HG02943 (cell line): ENCODE data around the gene KLHL29.

Experiments
- ATAC-seq: cut with Tn5 transposase; IDR thresholded peaks from one replicate; pipeline ENCODE4 v1.9.1; 2021; ENCODE audit warnings: mild to moderate bottlenecking, low read depth, moderate library complexity; ENCODE audit not compliant: unreplicated experiment

KLHL29 gene

DNA sequence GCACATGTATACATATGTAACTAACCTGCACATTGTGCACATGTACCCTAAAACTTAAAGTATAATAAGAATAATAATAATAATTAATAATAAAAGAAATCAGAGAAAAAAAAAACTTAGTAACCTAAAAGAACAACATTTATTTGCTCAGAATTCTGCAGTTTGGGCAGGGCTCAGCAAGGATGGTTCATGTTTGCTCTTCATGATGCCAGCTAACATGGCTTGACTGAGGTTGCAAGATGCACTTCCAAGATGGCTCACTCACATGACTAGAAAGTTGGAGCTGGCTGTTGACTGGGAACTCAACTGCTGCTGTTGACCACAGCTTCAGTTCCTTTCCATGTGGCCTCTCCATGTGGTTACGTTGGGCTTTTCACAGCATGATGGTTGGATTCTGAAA is 56.4 kb downstream of the KLHL29 start:
- no peak for ATAC-seq

DNA sequence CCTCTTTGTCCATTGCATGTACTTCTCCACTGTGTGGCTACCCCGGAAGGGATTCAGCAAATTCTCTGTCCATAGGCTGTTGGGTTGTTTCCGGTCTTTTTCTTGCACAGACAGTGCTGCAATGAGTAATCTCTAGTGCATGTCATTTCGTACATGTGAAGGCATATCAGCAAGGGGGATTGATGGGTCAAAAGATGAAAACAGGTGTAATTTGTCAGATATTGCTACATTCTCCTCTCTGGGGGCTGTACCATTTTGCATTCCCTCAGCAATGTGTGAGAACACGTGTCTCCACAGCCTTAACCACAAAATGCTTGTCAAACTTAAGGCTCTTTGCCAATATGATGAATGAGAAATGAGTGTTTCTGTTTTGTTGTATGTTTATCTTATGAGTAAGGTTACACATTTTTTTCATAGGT is 60.5 kb downstream of the KLHL29 start:
- no peak for ATAC-seq

DNA sequence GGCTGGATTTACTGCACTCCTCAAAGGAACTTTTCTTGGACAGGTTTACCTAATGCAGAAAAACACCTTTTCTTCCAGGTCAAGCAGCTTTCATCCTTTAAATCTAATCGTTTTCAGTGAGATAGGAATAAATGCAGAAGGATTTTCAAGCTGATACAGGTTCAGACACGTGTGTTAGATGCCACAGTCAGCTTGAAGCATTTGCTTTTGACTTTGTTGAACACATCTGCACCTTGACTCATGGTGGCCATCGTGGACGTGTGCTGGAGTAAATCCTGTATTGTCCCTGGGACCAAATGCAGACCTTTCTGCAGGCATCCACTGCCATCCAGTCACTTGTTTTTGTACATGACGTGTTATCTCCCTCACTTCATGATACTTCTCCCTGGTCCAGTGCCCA is 61.9 kb downstream of the KLHL29 start:
- ATAC-seq: no peak

DNA sequence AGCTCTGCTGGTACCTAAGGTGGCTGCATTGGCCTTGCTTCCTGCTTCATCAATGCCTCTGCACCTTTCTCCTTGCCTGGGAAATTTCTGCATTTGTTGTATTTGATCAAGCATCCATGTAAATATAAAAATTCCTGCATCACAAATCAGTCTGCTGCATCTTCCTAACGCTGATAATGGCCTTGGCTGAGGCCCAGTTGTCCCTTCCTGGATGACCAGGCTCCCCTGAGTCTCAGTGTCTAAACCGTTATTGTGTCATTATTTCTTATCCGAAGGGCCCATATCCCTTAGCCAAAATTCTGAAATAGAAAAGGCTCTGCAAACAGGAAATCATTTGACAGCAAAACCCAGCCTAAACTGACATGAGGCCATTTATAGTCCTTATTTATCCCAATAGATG is 62.4 kb downstream of the KLHL29 start:
- ATAC-seq: no peak

DNA sequence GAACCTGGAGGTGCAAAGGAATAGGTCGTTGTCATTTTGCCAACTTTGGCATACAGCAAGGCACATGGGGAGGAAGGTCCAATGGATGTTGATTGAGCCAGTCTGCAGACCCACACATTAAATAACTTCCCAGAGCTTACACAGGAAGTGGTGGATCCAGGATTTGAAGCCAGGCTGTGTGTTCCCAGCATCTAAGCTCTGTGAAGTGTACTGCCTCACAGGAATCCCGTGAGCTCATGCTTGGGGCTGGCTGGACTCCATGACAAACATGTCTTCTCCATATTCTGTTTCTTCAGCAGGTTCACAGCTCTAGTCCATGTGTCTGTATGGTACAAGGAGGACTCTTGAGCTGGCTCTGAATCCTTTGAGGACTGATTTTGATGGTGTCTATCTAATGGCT is 63.9 kb downstream of the KLHL29 start:
- ATAC-seq: no peak

DNA sequence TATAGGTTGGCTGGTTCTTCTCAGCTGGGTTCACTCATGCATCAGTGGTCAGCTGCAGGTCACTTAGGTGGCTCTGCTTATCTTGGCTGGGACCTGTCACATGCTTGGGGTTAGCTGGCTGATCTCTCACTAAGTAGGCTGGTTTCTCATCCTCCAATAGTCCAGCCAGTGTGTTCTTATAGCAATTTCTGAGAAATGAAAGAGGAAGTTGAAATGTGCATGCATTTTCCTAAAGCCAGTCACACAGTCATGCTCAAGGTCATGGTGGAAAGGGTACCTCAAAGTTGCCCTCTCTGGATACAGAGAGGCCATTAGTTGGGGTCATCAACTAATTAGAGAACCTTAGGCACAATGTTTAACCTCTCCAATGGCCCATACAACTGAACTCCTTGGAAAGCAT is 64.4 kb downstream of the KLHL29 start:
- peak; percentile 71 for ATAC-seq

DNA sequence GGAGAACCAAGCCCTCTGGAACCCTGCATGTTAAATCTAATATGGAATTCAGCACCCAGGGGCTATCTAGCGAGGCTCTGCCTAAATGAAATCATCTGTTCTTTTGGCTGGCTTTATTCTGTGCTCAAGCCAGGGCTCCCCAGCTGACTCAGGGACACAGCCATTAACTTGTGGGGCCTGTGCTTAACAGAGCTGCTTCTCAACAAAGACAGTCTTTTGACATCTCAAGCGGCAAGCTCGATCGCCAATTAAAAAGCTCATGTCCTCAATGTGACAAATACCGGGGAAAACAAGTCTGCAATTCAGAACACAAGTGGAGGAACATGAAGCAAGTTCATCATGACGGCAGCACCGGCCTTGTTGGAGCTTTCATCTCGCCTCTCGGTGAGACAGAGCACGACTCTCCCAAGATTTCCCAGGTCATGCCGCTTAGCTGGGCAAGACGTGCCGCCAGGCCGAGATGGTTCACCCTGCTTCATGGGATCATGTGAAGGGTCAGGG is 64.9 kb downstream of the KLHL29 start:
- ATAC-seq: no peak

DNA sequence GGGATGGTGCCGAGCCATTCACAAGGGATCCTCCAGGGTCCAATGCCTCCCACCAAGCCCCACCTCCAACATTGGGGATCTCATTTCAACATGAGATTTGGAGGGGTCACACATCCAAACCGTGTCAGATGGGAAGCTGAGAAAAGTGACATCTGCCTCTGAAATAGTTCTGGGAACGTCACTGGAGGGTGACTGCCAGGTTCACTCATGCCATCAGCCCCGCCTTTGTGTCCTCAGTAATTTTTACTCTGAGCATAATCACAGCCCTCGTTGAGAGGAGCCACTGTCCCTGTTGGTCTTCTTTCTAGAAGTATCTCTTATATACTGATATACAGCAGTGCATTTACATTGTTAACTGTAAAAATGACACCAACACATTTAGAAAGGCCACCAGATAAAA is 67.4 kb downstream of the KLHL29 start:
- ATAC-seq: peak; percentile 7

DNA sequence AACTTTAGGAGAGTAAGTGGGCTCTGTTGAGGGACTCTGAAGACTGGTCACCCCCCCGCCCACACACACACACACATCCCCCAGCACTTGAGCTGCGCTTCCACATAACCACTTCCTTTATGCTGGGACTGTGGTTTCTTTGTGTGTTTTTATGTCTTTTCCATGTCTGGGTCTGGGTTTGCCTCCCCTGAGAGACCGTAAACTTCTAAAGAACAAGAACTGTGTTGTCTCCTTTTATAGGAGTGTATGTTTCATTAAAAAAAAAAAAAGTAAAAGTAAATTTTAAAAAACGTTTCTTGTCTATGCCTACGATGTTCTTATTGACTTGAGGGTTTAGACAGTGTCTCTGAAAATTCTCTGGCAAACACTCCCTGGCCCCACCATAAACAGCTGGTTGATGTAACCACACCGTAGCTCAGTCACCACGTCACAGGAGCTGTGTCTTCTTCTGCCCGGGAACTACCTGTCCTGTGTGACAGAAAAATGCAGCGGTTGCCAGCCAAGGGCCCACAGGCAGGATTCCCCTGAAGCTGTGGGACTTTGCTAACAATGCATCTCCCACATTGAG is 68.0 kb downstream of the KLHL29 start:
- peak; percentile 58 for ATAC-seq

DNA sequence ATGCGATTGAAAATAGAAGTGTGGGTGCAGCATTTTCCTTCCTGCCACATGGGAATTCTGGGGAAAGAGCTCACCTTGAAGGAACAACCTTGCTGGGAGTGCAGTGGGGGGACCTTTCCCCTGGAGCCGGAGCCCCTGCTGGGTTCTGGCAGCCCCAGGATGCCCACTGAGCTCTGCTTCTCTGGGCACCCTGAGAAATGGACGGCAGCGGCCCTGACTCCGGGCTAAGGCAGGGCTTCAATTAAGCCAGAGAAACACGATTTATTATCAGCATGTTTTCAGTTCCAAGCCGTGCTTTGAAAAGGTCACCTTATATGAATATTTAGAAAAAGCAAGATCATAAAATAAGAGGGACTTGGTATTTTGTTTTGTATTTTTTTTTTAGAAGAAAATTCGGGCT is 68.5 kb downstream of the KLHL29 start:
- ATAC-seq: no peak

DNA sequence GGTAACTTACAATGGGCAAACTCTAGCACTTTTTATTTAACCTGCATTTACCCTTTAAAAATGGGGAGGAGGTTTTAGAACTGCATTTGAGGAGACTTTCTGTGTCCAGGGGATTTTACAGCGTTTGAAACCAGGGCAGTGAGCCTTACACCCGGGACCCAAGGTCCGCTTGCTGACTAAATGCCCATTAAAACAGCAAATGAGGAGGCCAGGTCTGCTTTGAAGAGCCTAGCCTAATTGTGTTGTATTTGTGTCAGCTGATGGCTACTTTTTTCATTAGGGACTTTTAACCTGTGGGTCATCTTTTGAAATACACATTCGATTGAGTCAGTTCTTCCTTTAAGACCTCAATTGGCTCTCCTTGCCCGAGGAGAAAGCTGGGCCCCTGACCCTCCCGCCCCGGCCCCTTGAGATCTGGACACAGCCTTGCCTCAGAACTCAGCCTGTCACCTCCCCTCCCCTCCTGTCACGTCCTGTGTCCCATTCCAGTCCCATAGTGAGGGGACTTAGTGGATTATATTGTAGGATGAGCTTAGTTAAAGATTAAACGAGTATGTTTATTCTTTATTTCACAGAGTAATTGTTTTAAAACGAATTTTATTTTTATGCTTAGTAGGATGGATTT is 69.0 kb downstream of the KLHL29 start:
- ATAC-seq: no peak

DNA sequence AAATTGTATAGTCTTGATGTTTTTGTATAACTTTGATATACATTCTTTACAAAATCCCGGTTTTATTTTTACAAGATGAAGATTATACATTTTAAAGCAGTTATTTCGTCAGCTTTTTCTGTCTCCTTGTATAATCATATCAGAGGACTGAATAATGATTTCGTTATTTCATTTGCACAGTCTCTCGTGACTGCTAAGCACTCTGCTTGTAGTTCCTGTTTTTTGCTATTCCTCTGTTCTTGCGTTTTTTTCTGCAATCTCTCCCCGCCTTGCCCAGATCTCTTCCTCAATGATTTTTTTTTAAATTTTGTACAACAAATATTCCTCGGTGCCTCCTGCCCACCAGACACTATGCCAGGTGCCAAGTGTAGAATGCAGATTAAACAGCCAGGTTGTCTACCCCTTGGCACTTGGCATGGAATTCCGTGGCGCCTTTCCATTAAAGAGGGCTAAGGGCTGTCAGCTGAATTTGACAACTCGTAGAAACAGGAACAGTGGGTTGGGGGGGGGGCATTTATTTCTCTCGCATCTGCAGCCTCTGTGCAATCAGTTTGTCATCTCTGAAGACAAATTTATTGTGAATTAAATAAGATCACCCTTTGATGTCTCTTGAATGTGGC is 69.6 kb downstream of the KLHL29 start:
- ATAC-seq: no peak

DNA sequence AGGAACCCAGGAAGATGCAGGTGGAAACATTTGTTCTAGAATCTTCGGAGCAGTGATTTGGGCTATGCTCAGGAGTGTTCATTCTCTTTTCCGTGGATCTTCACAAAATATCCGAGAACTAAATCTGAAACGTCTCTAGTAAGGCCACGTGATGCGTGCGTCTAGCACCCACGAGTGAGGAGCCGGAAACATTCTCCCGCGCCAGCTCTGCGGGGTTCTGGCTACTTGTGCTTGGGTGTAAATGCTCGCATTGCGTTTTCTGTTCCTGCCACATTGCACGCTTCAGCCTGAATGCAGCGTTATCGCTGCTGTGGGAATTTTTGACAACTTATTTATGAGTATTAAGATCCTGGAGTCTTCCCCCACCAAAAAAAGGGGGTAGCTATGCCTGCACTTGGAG is 71.4 kb downstream of the KLHL29 start:
- no peak for ATAC-seq

DNA sequence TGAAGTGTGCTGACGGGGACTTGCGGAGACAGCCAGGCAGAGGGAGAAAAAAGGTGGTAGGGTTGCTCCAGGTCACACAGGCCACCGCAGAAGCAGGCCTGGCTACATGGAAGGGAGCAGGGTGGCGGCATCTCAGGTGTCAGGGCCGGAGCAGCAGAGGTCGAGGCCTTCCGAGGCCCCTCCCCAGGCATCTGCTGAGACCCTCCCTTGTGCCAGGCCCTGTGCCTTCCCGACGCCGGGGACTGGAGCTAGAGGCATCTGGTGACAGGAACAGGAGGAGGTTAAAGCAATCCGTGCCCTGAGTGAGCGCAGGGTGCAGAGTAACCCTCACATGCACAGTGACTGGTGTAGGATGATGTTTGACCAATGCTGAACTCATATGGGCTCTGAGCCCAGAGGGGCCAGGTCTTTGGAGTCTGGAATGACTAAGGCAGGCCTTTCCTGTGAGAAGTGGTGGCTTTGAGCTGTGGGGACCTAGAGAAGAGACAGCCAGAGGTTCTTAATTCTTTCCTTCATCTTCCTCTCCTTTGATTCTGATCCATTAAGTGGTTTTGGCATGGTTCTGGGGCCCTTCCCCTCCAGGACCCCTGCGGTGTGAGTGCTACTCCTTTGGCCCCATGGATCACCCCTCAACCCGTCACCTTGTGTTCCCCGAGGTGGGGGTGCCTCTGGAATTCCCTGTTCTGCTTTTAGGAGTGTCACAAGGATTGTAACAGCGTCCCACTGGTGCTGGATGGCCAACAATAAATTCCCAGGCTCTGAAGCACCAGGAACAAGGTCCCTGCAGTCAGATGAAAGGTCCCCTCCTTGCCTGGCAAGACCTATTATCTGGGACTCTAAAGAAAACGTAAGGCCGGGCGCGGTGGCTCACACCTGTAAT is 72.1 kb downstream of the KLHL29 start:
- no peak for ATAC-seq

DNA sequence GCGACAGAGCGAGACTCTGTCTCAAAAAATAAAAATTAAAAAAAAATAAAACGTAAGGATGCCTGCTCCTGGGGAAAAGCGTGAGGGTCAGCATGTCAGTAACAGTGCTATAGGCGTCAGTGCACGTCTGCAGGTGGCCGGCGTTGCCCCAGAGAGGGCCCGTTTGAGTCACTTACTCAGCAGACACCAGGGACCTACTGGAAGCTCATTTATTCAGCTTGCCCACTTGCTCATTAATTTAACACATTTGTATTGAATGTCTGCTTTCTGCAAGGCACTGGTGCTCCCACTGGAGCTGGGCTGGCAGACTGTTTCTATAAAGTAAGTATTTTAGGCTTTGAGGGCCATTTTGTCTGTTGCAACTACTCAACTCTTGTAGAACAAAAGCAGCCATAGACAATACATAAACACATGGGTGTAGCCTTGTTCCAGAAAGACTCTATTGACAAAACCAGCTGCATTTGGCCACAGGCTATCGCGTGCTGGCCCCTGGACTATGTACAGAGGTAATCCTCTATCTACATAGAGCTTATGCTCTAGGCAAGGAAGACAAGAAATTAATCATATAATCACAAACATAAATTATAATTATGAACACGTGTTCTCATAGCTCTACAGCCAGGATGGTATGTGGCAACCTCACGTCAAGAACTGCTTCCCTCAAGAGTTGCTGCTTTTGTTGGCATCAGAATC is 73.2 kb downstream of the KLHL29 start:
- no peak for ATAC-seq

DNA sequence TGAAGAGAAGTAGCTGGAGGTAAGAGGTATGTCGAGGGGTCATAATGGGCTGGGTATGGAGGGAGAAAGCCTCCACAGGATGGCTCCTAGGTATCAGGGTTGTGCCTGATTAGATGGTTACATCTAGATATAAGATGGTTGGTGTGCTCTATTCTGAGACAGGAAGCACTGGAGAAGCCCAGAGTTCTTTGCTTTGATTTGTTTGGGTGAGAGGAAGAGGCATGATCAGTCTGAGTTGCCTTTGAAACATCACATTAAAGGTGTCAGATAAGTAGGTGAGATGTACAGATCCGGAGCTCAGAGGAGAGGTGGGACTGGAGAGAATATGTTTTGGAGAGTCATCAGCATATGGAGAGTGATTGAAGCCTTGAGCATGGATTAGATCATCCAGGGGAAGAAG is 74.1 kb downstream of the KLHL29 start:
- no peak for ATAC-seq

DNA sequence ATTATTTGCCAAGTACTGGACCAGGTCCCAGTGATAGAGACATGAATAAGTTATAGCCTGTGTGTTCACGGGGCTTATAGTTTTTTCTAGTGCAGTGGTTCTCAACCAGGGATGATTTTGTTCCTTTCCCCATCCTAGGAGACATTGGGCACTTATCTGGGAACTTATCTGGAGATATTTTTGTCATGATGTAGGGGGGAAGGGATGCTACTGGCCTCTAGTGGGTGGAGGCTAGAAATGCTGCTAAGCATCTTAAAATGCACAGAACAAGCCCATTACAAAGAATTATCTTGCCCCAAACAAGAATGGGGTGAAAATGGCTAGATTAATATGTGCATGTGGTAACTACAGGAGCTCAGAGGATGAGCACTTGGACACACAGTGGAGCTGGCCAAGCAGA is 75.2 kb downstream of the KLHL29 start:
- ATAC-seq: no peak

DNA sequence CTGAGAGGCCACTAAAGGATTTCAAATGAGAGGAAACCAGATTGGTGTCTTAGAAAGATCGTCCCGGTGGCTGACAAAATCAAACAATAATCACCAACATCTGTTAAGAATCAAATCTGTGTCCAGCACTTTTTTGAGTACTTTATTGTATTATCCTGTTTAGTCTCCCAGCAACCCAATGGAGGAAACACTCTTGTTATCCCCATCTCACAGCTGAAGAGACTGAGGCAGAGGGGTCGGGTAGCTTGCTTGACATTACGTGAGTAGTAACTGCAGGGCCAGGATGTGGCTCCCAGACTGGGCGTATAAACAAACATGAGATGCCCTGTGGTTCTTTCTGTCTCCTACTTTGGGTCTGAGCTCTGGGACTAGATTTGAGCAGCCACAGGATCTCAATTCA is 76.0 kb downstream of the KLHL29 start:
- ATAC-seq: no peak

DNA sequence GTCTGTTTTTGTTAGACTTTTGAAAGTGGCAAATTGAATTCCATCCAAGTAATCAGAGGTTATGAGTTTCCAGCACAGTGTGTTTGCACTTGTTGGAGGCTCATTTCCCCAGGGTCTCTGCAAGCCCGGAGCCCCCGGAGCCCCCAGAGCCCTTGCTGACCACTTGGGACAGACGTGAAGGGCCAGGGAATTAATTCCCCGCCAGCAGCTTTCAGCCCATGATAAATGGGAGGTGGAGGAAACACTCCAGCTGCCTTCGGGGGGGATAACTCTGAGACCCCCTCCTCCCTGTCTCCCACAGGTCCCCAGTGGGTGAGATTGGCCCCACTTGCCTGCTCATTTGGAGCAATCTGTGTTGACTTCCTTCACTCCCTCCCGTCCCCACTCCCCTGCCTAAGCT is 79.2 kb downstream of the KLHL29 start:
- no peak for ATAC-seq

DNA sequence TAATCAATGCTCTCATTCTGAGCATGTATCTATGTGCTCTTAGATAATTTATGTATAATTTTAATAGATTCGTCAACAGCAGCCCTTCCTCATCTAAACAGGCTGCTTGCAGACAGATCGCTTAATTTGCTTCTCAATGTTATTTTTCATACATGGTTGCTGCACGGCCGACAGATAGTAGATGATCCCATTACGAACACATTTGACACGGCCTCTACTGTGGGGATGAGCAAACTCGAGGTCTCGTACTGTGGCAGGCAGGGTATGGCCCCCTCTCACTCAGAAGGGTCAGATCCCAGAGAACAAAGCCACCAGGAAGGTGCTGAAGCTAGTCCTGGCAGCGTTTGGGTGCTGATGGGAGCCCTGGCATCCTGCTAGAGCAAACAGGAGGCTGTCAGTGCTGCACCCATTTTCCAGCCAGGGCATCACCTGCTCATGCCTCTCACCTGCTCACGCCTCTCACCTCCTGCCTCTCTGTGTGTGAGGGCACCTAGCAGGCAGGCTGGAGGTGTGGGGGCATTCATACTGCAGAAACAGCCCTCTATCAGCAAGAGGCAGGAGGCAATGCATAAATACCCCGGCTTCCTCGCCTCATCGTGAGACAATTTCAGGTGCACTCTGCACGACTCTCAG is 80.0 kb downstream of the KLHL29 start:
- ATAC-seq: no peak
